Urothelium cell line (cell line): Measurements from ENCODE around the gene ZNF285.
"Not testable (repeated sequence)": the region's sequence is repeated elsewhere in the genome, so short reads cannot be mapped to it uniquely, and the experiment has no call there.

Experiments used
- DNase-seq: peaks from one replicate; pipeline ENCODE4 v3.0.0; 2011; ENCODE audit warnings: low spot score, mixed read lengths
- FAIRE-seq: peaks from 2 replicates; lab custom pipeline; 2011; peaks lifted over from hg19 to GRCh38; lab: Jason Lieb, UNC

Gene ZNF285

DNA sequence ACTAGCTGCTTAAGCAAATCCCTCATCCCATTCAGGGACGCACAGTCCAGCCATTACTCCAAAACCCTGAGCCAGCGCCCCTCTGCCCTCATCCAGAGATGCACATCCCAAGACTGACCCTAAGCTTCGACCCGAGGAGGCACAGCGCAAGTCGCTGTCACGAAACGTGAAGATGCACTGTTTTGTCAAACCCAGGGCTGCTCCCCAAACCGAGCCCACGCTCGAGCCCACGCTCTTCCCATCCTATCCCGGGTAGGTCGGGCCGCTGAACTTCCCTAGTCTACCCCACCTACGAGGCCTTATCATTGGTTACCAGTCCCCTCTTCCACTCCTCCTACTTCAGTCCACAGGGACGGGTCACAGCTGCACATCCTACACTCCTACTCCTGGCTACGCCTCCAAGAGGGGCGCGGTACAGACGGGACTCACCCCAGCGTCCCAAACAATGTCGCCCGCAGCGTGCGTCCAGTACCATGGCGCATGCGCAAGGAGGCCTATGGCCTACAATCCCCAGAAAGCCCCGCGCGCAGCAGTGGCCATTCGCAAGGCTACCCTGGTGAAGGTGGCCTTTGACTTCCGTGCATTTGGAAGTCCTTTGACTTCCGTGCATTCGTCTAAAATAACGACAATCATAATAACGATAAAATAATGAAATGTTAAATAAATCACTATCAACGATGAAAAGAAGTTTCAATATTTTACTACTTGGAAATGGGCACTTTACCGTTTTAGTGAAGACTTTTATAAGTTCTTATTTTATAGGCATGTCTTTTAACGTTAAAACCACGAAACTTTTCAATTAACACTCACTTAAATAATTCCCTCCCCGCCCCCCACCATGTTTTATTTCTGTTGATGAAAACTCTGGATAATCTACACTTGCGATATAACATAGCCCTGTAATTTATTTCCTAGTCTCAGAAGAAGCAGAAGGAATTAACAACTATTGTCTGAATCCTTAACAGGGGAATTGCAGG, at the start of gene ZNF285:
TSS of gene ZNF285 (minus strand) at position 470 of the 977 bp plus-strand sequence. CDS start 4,395 bp downstream, outside the sequence.
- FAIRE-seq, result peak; percentile 59
- DNase-seq, result peak; percentile 96

DNA sequence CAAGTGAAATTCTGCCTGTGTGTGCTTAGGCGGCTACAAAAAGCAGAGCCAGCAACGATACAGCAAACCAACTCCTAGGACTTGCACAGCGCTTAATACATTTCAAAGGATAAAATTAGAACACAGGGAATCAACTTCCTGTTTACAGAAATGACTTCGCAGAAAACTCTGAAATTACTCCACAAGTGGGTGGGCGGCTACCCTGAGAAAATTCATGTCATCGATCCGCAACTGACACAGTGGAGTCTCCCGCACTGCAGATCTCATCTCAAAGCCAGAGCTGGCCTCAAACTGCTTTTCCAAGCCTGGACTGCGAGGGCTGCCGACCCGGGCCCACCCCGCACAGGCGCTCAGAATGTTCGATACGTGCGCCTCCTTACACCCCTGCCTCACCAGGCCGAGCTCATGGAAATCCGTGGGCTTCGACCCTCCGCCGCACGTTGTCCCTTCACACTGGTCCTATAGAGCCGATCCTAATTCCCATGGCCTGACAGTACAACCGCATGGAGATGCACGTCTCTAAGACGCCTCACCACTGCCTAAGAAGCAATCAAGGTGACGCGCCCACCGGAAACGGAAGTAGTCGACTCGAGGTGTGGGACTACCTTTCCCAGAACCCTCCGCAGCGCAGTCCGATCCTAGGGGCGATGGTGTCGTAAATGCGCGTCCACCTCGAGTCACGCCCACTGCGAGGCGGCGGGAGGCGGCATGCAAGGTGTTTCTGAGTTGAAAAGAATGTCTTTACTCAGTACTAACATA, 46.7 kb upstream of the ZNF285 start, which contains the start of gene ZNF229:
TSS of gene ZNF229 (minus strand) at position 557 of the 759 bp plus-strand sequence. CDS start 5,625 bp downstream, outside the sequence.
- peak; percentile 13 for FAIRE-seq

DNA sequence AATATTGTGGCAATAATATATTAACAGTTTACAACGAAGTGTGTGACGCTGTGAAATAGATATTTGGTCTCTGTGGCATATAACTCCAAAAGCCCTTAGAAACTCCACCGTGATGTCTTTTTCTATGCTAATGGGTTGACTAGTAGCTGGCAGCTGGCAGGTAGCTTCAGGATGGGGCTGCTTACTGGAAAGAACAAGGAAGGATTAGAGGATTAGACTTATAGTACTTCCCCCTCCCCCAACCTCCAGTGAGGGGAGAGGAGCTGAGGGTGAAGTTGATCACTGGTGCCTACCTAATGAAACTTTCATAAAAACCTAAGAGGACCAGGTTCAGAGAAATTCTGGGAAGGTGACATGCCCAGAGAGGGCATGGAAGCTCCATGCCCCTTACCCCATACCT, 37.0 kb upstream of the ZNF285 start:
- FAIRE-seq (no peak), DNase-seq (no peak)

More for the DNA sequence above, 46.7 kb upstream of the ZNF285 start, which contains the start of gene ZNF229:
- DNase-seq, result no peak

DNA sequence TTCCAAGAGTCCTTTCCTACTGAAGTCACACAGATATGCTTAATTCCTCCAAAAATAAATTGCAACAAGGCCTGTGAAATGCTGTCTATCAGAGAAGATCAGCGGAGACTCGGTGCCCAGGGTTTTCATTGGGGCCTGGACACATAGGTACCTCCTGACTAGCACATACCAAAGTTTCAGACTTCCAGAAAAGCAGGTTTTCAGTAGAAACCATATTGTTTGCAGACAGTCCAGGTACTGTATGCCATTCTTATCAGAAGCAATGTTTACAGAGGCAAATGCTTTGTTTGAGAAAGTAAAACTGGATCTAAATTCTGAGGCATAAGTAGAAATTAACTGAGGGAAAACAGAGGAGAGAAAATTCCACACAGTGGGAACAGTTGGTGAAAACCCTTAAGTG, 34.0 kb upstream of the ZNF285 start:
- FAIRE-seq (no peak), DNase-seq (no peak)

DNA sequence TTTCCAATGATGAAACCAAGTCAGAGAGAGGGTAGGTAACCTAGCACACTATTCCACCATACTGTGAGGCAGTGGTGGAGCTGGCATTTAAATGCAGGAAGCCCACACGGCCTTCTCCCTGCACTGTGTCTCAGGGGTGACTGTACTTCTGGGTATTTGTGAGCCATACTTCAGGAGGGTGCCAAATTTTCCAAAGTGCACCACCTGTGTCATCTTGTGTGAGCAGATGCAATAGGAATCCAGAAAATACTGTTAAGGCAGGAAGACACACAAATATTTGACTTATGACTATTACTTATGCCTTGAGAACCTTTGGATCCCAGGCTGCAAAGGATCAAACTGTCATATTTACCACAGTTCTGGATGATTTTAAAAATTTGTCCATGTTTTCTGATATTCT, 29.5 kb upstream of the ZNF285 start:
- DNase-seq, result peak; percentile 20
- no peak for FAIRE-seq

DNA sequence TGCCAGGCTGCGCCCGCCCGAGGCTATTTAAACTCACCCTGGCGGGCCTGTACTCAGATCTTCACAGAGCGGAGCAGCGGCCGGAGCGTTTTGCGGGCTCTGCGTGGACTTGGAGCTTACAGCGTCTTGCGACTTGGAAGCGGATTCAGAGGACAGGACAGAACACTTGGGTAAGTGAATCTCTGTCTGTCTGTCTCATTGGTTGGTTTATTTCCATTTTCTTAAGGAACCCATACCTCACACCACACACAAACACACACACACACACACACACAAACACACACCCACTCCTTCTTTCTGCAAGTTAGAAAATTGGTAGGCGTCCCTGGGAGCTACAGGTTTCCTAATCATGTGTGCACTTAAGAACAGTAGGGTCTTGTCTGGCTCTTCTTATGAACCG, 14.1 kb upstream of the ZNF285 start:
- FAIRE-seq, DNase-seq: not testable (repeated sequence)

DNA sequence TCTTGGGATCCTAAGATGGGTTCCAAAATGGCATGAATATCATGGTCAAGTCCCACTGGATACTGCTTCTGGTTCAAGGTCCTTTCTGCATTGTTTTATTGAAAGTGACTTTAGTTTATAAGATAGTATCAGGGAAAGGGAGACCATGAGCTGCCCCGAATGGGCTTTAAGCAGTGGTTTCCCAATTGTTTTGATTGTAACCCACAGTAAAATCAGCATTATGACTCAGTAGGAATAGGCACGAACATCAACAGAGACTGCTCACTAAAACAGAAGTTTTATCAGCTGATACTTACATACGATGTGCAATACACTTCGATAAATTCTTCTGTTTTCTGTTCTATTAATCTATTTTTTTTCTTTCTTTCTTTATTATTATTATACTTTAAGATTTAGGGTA, 12.1 kb downstream of the ZNF285 start:
- DNase-seq, FAIRE-seq: not testable (repeated sequence)

DNA sequence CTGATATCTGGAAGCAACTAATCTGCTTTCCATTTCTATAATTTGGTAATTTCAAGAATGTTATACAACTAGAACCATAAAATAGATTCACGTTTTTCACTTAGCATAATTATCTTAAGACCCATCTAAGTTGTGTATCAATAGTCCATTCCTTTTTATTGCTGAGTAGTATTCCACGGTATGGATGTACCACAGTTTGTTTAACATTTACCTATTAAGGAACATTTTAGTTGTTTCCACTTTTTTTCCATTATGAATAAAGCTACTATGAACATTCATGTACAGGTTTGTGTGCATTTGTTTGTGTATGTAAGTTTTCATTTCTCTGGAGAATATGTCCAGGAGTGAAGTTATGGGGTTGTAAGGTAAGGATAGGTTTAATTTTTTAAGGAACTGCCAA, 26.6 kb downstream of the ZNF285 start:
- DNase-seq, result no peak
- no peak for FAIRE-seq

DNA sequence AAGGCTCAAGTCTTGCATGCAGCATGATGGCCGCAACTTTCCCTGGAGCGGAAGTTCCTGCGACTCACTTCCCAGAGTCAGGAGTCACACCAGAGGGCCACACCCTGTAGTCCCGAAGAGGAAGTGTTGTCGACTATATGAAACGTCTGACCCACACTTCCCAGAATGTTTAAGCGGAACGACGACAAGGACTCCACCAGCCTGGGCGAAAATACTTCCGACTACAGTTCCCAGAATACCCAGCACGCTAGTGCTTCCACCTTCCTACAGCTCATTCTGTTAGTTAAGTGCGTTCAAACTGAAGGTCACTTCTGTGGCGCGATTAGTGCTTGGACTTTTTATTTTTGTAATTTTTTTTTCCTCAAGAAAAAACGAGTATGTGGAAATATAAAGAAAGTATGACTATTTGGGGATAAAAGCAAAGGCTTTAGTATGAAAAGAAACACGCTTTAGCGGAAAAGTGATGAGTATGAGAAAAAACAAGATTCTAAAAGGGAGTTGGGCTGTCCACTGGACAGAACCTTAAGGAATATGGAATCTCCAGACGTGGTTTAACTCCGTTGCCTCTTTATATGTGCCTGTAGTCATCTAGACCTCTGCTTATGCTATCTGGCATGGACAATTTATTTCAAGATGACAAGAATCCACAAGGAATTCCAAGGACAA, 29.5 kb downstream of the ZNF285 start:
- DNase-seq, result no peak
- FAIRE-seq, result peak; percentile 30

DNA sequence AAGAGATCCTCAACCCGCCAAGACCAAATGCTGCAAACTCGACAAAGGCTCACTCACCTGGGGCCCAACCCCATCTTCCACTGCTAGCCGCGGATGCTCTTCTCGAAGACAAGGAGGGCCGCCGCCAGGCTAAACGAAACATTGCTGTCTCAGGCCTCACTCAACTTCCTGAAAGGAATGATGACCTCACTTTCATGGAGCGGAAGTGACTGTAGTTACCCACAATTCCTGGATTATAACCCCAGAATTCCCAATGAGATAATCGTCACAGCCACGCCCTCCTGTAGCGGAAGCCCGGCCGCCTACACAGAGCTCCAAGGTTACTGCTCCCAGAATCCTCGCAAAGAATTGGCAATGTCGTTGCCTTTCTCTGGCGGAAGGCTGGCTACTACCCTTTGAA, 34.4 kb downstream of the ZNF285 start:
- FAIRE-seq (no peak), DNase-seq (no peak)

DNA sequence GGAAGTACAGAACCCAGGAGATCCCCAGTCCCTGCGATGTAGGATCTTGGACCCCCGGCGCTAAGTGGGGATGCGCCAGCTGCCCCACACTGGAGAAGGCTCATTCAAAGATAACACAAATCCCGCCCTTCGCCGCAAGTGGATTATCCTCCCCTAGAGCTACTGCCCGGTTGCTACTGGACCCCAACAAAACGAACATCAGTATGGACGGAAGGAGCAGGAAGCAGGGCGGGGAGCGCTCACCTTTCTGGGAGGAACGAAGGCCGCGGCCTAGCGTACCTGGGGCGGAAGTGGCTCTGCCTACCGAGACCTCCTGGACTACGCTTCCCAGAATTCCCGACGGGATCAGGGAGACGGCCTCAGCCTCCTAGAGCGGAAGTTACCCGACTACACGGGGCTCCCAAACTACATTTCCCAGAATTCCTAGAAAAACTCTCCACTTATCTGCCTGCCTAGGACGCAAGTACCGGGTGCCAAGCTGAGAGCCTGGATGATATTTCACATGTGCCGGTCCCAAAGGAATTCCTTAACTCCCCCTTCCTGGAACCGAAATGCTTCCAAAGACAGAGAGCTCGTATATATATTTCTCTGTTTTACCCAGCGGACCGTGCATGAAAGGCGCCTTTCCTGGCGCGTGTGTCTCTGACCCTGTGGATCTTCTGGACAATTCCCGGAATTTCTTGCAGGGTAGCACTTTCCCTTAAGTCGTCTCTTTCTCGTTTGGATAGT, 44.9 kb downstream of the ZNF285 start, which contains the start of gene ZNF112:
TSS of gene ZNF112 (minus strand) at position 298 of the 729 bp plus-strand sequence. CDS start 16,141 bp downstream, outside the sequence.
- FAIRE-seq, result peak; percentile 82
- DNase-seq, result peak; percentile 85

DNA sequence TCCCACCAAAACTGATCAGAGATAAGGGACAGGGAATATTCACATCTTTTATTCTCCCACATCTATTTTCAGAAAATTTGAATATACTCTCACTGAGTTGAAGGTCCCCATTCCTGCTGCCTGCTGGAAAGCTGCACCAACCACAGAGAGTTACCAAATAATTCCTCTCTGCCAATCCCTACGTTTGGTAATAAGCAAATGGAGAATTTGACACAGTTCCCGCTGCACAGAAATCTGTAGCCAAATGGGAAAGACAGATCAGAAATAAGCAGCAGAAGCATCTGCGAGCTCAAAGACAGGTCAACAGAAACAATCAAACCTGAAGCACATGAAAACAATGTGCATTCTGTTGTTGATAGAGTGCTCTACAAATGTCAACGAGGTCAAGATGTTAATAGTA, 54.9 kb downstream of the ZNF285 start:
- FAIRE-seq (no peak), DNase-seq (no peak)

DNA sequence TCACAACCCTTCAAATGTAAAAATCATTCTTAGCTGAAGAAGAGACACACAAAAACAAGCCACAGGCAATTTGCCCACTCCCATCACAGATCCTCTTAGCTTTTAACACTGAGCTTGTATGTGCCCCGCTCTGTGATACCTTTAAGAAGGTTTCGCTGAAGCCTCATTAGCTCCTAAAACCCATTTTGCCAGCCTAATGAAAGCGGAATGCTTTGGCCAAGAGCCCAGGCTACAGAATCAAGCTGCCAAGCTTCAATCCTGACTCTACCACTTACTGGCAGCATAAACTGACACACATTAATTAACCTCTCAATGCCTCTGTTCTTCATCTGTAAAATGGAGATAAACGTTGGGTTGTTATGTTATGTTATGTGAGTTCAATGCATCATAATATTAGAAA, 55.4 kb downstream of the ZNF285 start:
- FAIRE-seq (no peak), DNase-seq (no peak)

DNA sequence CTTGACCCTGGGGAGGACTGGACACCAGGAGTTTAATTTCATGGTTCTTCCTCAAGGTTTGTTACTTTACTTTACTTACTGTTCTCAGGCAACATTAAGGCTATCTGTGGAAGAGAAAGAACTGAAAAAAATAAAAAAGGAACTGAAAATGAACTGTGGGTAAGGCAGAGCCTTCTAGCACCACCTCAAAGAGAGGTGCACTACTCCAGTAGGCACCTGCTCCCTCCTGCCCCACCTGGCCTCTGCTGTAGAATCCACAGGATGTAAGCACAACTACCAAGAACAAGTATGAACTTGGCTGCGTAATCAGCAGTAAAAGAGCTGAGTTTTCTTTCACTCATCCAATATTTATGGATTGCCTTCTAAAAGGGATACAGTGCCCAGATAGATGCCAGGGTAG, 57.2 kb downstream of the ZNF285 start:
- DNase-seq (no peak), FAIRE-seq (no peak)

DNA sequence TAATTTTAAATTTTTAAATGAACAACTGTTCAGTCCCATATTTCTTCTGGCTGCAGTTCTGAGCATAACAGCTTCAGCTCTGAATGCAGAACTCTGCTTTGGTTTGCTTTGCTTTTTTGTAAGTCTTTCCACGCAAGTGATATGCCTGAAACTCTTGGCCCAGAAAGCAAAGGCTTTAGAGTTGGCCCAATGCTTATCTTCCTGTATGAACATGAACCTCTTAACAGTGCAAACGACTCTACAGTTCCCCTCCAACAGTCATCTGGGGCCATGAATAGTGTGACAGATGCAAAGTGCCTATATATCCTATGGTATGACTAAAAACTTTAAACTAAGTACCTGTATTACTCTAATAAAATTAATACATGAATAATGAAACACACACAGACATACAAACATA, 59.6 kb downstream of the ZNF285 start:
- no peak for FAIRE-seq
- no peak for DNase-seq

DNA sequence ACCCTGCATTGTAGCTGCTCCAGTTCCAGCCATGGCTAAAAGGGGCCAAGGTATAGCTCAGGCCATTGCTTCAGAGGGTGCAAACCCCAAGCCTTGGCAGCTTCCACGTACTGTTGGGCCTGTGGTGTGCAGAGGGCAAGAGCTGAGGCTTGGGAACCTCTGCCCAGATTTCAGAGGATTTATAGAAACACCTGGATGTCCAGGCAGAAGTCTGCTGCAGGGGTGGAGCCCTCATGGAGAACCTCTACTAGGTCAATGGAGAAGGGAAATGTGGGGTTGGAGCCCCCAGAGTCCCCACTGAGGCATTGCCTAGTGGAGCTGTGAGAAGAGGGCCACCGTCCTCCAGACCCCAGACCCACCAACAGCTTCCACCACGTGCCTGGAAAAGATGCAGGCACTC, 66.8 kb downstream of the ZNF285 start:
- DNase-seq, FAIRE-seq: not testable (repeated sequence)
